OCI-LY3 (cell line): Measurements from ENCODE around the gene TRPV4.

Source experiments
- CTCF ChIP-seq: fragments of 200-600, 300-600 bp; sonication (generic); IDR thresholded peaks from 2 replicates; pipeline ENCODE4 v1.5.1; 2014; ENCODE audit warnings: antibody characterized with exemption, low read length, low read depth
- EZH2phosphoT487 ChIP-seq: fragments of 200-600 bp; shearing (Covaris generic); IDR thresholded peaks from 2 replicates; pipeline ENCODE4 v1.6.1; 2018; ENCODE audit warnings: antibody characterized with exemption, mixed run types, low read depth

DNA sequence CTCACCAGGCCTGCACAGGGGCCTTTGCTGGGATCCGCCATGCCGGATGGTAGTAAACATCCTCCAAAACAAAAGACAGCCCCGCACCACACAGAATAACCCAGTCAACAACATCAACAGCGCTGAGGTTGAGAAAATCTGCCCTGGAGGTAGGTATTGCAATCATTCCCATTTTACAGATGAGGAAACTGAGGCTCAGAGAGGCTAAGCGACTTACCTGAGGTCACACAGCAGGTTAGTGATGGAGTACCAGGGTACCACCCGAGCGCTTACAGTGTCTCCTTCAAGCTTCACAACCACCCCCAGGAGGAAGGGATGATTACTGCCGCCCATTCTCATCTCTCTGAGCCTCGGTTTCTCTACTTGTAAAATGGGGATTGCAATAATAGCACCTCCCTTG, 14.9 kb downstream of the TRPV4 start:
- no peak for TF ChIP-seq CTCF
- no peak for TF ChIP-seq EZH2phosphoT487
